H1 (cell line): ENCODE data around the gene FAM204A. TPM values are rescaled to one million over a fixed set of nuclear protein-coding genes. Genes with fewer than 3 reads are reported as not detected.

ENCODE experiments used
- ASH2L ChIP-seq: fragments of 200-600, 300-600 bp; sonication (generic); IDR thresholded peaks from one replicate; pipeline ENCODE4 v1.7.1; 2017; ENCODE audit warnings: low read length
- ATF3 ChIP-seq: IDR thresholded peaks from 2 replicates; pipeline ENCODE4 v1.6.1; 2011; ENCODE audit warnings: low read depth, mild to moderate bottlenecking, low read length; ENCODE audit not compliant: insufficient read depth
- CBX5 ChIP-seq: fragments of 300-800, 300-1000 bp; sonication (generic); IDR thresholded peaks from 2 replicates; pipeline ENCODE4 v1.7.1; 2016; ENCODE audit warnings: antibody characterized with exemption, low read length, low read depth
- CBX8 ChIP-seq: fragments of 300-800, 300-1000 bp; sonication (generic); IDR thresholded peaks from 2 replicates; pipeline ENCODE4 v1.7.1; 2016; ENCODE audit warnings: low read depth, low read length, borderline replicate concordance
- CREB1 ChIP-seq: IDR thresholded peaks from 2 replicates; pipeline ENCODE4 v1.6.1; 2012; ENCODE audit warnings: inconsistent platforms
- NRF1 ChIP-seq: IDR thresholded peaks from 2 replicates; pipeline ENCODE4 v1.6.1; 2011; ENCODE audit warnings: mild to moderate bottlenecking, low read depth, low read length, improper control_type of control experiment
- RNF2 ChIP-seq: fragments of 200-900, 300-1000 bp; sonication (generic); IDR thresholded peaks from 2 replicates; pipeline ENCODE4 v1.7.1; 2016; ENCODE audit warnings: borderline replicate concordance, low read depth, mild to moderate bottlenecking, antibody characterized with exemption, low read length; ENCODE audit not compliant: poor library complexity, severe bottlenecking; ENCODE audit errors: missing control alignments
- SAP30 ChIP-seq: fragments of 300-600 bp; sonication (generic); IDR thresholded peaks from 2 replicates; pipeline ENCODE4 v1.7.1; 2012; ENCODE audit warnings: low read length, moderate library complexity, mild to moderate bottlenecking, inconsistent platforms; ENCODE audit not compliant: insufficient read depth, insufficient replicate concordance
- polyA plus RNA-seq, 7 experiments: library from polyadenylated mRNA; depleted of rRNA in 3 of 7; stranded (reverse) in 5 of 7; unstranded in 2 of 7; fragments of >200 nt in 5 of 7; fragments of 200-250 nt in 2 of 7; gene quantifications; 1 replicate in 5 of 7; 2 replicates in 1 of 7; 4 replicates in 1 of 7; pipeline versions ENCODE4 v1.2.1 to v1.2.3, GENCODE V29; 2011 to 2013; ENCODE audit warnings: missing spikeins in 2 of 7, mixed read lengths in 2 of 7
- total RNA-seq: library from RNA; stranded (reverse); fragmentation: NEBNext Ultra II Directional; extraction: Animal tissue kit (Norgen Biotek cat#: 25700); gene quantifications from 2 replicates; pipeline ENCODE4 v1.2.1, GENCODE V29; 2021

FAM204A gene
- total and polyA plus RNA-seq, 2 of the 8 experiments (the other 6 are each of a cell fraction or from before 2014, with no cell fraction given), result 4.9 to 37.4 TPM

- no peak for TF ChIP-seq ATF3
- no peak for TF ChIP-seq CBX8
- TF ChIP-seq CREB1, result no peak
- no peak for TF ChIP-seq CBX5
- TF ChIP-seq NRF1, result no peak
- no peak for TF ChIP-seq RNF2
- TF ChIP-seq ASH2L, result no peak
- TF ChIP-seq SAP30, result no peak
- TF ChIP-seq, all 59 proteins: peak for 0
These were observed 1.6 kb downstream of the FAM204A start (continued) for GRCh38 chr10:118340486-118340885.
